ENCODE data around the gene HES1. TPM values are rescaled to one million over a fixed set of nuclear protein-coding genes. Genes with fewer than 3 reads are reported as not detected.

The HES1 gene
- total RNA-seq, 6 donors from 2014 or later: 12.6 to 43.4 (median 25.9) TPM

GRCh38 chr3:194101592-194102432 is 34.1 kb upstream of the HES1 start:
- Histone ChIP-seq H3K4me1 (peaks cover 0 to 17% (median 10%) of the 10 kb centered on the region in 4 donors), H3K27me3 (no peaks in the 10 kb centered on the region), H3K9me3 (no peaks in the 10 kb centered on the region), H3K27ac (no peak overlapping the region), H3K36me3 (no peaks in the 10 kb centered on the region), H3K4me3 (no peak overlapping the region)
- 75 to 81% methylated on average over 5 to 7 of the region's 7 CpGs for WGBS, 2 donors
- TF ChIP-seq, protein P1, sequence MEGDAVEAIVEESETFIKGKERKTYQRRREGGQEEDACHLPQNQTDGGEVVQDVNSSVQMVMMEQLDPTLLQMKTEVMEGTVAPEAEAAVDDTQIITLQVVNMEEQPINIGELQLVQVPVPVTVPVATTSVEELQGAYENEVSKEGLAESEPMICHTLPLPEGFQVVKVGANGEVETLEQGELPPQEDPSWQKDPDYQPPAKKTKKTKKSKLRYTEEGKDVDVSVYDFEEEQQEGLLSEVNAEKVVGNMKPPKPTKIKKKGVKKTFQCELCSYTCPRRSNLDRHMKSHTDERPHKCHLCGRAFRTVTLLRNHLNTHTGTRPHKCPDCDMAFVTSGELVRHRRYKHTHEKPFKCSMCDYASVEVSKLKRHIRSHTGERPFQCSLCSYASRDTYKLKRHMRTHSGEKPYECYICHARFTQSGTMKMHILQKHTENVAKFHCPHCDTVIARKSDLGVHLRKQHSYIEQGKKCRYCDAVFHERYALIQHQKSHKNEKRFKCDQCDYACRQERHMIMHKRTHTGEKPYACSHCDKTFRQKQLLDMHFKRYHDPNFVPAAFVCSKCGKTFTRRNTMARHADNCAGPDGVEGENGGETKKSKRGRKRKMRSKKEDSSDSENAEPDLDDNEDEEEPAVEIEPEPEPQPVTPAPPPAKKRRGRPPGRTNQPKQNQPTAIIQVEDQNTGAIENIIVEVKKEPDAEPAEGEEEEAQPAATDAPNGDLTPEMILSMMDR (IDR thresholded peaks at IDR 0.05): no peak
- no peak for TF ChIP-seq EP300 (IDR thresholded peaks at IDR 0.05)
- no peak for TF ChIP-seq POLR2AphosphoS5 (IDR thresholded peaks at IDR 0.05)
- ATAC-seq (ENCODE audit: low FRiP score in 2 of 2) (no peak), DNase-seq (no peak)

GRCh38 chr3:194102436-194102835 is 33.5 kb upstream of the HES1 start:
- DNase-seq (no peak), ATAC-seq (ENCODE audit: low FRiP score in 2 of 2) (no peak)
- Histone ChIP-seq H3K4me3 (no peak overlapping the region), H3K9me3 (no peaks in the 10 kb centered on the region), H3K4me1 (peaks cover 0 to 14% (median 10%) of the 10 kb centered on the region in 4 donors), H3K27me3 (no peaks in the 10 kb centered on the region), H3K36me3 (no peaks in the 10 kb centered on the region), H3K27ac (no peak overlapping the region)
- TF ChIP-seq POLR2A (IDR thresholded peaks at IDR 0.05) (no peak), POLR2AphosphoS5 (IDR thresholded peaks at IDR 0.05) (no peak), EP300 (IDR thresholded peaks at IDR 0.05) (no peak)
- TF ChIP-seq, protein P1 (IDR thresholded peaks at IDR 0.05): no peak
- WGBS, 2 donors: 71 to 75% methylated on average over 4 to 5 of the region's 5 CpGs

GRCh38 chr3:194103505-194103904 is 32.4 kb upstream of the HES1 start:
- H3K4me3 ChIP-seq: no peak overlapping the region
- H3K4me1 ChIP-seq: peaks cover 0 to 4% (median 2%) of the 10 kb centered on the region in 4 donors
- H3K9me3 ChIP-seq: no peaks in the 10 kb centered on the region
- no peak overlapping the region for H3K27ac ChIP-seq
- ATAC-seq (ENCODE audit: low FRiP score in 2 of 2): no peak
- TF ChIP-seq POLR2A (IDR thresholded peaks at IDR 0.05) (no peak), POLR2AphosphoS5 (IDR thresholded peaks at IDR 0.05) (no peak), EP300 (IDR thresholded peaks at IDR 0.05) (no peak)
- TF ChIP-seq, protein P1 (IDR thresholded peaks at IDR 0.05): no peak
- no peak for DNase-seq
- no peaks in the 10 kb centered on the region for H3K36me3 ChIP-seq
- 90 to 91% methylated on average over 7 of the region's 7 CpGs for WGBS, 2 donors
- no peaks in the 10 kb centered on the region for H3K27me3 ChIP-seq

DNA sequence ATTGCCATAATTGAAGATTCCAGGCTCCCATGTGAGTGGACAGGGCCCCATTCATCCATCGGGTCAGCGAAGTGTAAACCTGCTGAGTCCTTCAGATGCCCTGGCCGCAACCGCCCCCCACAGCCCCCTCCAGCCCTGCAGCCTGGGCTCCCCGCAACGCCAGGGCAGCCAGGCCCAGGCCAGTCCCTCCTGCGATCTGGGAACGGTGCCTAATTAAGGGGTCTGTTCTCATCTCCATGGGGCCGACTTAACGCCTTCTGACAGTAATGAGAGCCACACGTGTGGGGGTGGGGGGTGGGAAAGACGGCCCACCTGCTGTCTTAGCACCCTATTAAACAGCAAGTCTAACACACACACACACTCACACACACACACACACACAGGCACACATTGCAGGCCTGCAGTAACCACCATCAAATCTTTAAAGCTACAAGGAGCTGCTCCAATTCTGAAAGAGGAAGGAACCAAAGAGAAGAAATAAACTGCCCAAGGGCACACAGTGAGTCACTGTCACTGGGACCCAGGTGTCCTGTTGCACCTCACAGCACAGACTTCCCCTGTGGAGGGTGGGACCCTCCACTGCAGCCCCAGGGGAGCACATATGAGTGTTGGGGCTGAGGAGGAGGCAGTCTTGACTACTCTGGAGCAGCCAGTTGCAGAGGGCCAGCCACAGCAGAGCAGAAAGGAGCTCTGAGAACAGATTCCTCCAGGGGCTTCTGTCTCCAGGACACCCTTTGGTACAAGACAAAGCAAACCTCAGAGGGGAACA is 31.8 kb upstream of the HES1 start:
- ATAC-seq (ENCODE audit: low FRiP score in 2 of 2): peak in 1 of 2 donors; percentile 25
- no peaks in the 10 kb centered on the region for H3K27me3 ChIP-seq
- H3K4me3 ChIP-seq: no peak overlapping the region
- H3K36me3 ChIP-seq: no peaks in the 10 kb centered on the region
- TF ChIP-seq EP300 (IDR thresholded peaks at IDR 0.05) (no peak), POLR2A (IDR thresholded peaks at IDR 0.05) (no peak), POLR2AphosphoS5 (IDR thresholded peaks at IDR 0.05) (no peak)
- TF ChIP-seq, protein P1 (IDR thresholded peaks at IDR 0.05): no peak
- WGBS, 2 donors: 68 to 78% methylated on average over 11 to 12 of the region's 12 CpGs
- H3K27ac ChIP-seq: no peak overlapping the region
- H3K9me3 ChIP-seq: no peaks in the 10 kb centered on the region
- DNase-seq: peak in 1 of 2 donors; percentile 49
- no peaks in the 10 kb centered on the region for H3K4me1 ChIP-seq
